Measurements from ENCODE around the gene LZTS3. TPM values are rescaled to one million over a fixed set of nuclear protein-coding genes. Genes with fewer than 3 reads are reported as not detected.

LZTS3 gene
- total and polyA plus RNA-seq, 2 of the 13 experiments (the other 11 are each of a cell fraction or from before 2014, with no cell fraction given) = 10.1 to 31.3 TPM

- no peak for TF ChIP-seq XBP1 (CRISPR knock-in tag; IDR thresholded peaks at IDR 0.05)
- 0 out of 2 replicates have a peak, but pooled peaks have one; percentile 27 for TF ChIP-seq ZFP36L2 (CRISPR knock-in tag; IDR thresholded peaks at IDR 0.05)
- no peak for TF ChIP-seq ZSCAN25 (CRISPR knock-in tag; IDR thresholded peaks at IDR 0.05)
- 0 out of 2 replicates have a peak, but pooled peaks have one; percentile 17 for TF ChIP-seq ZUFSP (CRISPR knock-in tag; IDR thresholded peaks at IDR 0.05; ENCODE audit: borderline replicate concordance)
- no peak for TF ChIP-seq ZNF451 (CRISPR knock-in tag; IDR thresholded peaks at IDR 0.05)
- TF ChIP-seq BATF2 (CRISPR knock-in tag; IDR thresholded peaks at IDR 0.05) = no peak
- peak; percentile 12; the same call in 1 of the 2 replicates for TF ChIP-seq HINFP (CRISPR knock-in tag; IDR thresholded peaks at IDR 0.05; ENCODE audit: low read depth)
- no peak for TF ChIP-seq PHF8 (CRISPR knock-in tag; IDR thresholded peaks at IDR 0.05)
- no peak for TF ChIP-seq ZNF468 (CRISPR knock-in tag; IDR thresholded peaks at IDR 0.05)
- no peak for TF ChIP-seq ZNF460 (CRISPR knock-in tag; IDR thresholded peaks at IDR 0.05; ENCODE audit: borderline replicate concordance)
- TF ChIP-seq SMAD3 (CRISPR knock-in tag; IDR thresholded peaks at IDR 0.05) = no peak
- TF ChIP-seq NCOA5 (CRISPR knock-in tag; IDR thresholded peaks at IDR 0.05) = 0 out of 2 replicates have a peak, but pooled peaks have one; percentile 51
- 0 out of 2 replicates have a peak, but pooled peaks have one; percentile 16 for TF ChIP-seq ZNF564 (CRISPR knock-in tag; IDR thresholded peaks at IDR 0.05)
- TF ChIP-seq ZNF354B (CRISPR knock-in tag; IDR thresholded peaks at IDR 0.05) = no peak
- no peak for TF ChIP-seq SMYD3 (CRISPR knock-in tag; IDR thresholded peaks at IDR 0.05)
- TF ChIP-seq PRDM15 (CRISPR knock-in tag; IDR thresholded peaks at IDR 0.05) = no peak
- no peak for TF ChIP-seq ZNF337 (CRISPR knock-in tag; IDR thresholded peaks at IDR 0.05; ENCODE audit: borderline replicate concordance, low read depth)
- TF ChIP-seq ZNF674 (CRISPR knock-in tag; IDR thresholded peaks at IDR 0.05; ENCODE audit: low read depth) = no peak
- 0 out of 2 replicates have a peak, but pooled peaks have one; percentile 13 for TF ChIP-seq MXD3 (CRISPR knock-in tag; IDR thresholded peaks at IDR 0.05)
- TF ChIP-seq ZNF784 (CRISPR knock-in tag; IDR thresholded peaks at IDR 0.05; ENCODE audit: borderline replicate concordance) = no peak
- no peak for TF ChIP-seq SETDB1 (CRISPR knock-in tag; IDR thresholded peaks at IDR 0.05; ENCODE audit: borderline replicate concordance)
- no peak for TF ChIP-seq ZNF768 (CRISPR knock-in tag; IDR thresholded peaks at IDR 0.05)
- no peak for TF ChIP-seq ZNF616 (CRISPR knock-in tag; IDR thresholded peaks at IDR 0.05; ENCODE audit: low read depth)
These were observed 36.6 kb upstream of the LZTS3 start (continued) for GRCh38 chr20:3209946-3210317.
